ENCODE measurements around the gene ATP6V1B1.

GRCh38 chr2:70893186-70893585 is 42.5 kb upstream of the ATP6V1B1 start:
- TF ChIP-seq, protein P1, sequence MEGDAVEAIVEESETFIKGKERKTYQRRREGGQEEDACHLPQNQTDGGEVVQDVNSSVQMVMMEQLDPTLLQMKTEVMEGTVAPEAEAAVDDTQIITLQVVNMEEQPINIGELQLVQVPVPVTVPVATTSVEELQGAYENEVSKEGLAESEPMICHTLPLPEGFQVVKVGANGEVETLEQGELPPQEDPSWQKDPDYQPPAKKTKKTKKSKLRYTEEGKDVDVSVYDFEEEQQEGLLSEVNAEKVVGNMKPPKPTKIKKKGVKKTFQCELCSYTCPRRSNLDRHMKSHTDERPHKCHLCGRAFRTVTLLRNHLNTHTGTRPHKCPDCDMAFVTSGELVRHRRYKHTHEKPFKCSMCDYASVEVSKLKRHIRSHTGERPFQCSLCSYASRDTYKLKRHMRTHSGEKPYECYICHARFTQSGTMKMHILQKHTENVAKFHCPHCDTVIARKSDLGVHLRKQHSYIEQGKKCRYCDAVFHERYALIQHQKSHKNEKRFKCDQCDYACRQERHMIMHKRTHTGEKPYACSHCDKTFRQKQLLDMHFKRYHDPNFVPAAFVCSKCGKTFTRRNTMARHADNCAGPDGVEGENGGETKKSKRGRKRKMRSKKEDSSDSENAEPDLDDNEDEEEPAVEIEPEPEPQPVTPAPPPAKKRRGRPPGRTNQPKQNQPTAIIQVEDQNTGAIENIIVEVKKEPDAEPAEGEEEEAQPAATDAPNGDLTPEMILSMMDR (IDR thresholded peaks at IDR 0.05; ENCODE audit: low read depth, low read length) = no peak
- TF ChIP-seq EZH2phosphoT487 (IDR thresholded peaks at IDR 0.05; ENCODE audit: low read depth) = no peak

Data from OCI-LY3 (cell line).